ENCODE measurements around the gene GPR161.

Gene GPR161

DNA sequence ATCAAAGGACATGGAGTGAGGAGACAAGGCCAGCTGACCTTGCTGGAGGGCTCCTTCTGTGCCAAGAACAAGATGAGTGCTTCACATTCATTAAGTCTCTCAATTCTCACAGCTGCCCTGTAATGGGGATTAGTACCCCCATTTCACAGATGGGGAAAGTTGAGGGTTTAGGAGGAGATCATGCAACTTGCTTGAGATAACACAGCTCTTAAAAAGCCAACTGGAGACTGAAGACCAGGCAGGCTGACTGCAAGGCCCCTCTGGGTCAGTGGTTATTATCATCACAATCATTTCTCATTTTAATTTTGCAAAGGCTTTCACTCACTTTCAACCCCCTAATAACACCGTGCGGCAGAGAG lies 46.8 kb downstream of the GPR161 start:
- H3K4me3 ChIP-seq (ENCODE audit: control insufficient read depth, low read depth, low read length): no peak overlapping the region
- TF ChIP-seq CTCF (conservative IDR thresholded peaks at IDR 0.05; ENCODE audit: control insufficient read depth, insufficient read depth, low read depth, low read length): no peak

DNA sequence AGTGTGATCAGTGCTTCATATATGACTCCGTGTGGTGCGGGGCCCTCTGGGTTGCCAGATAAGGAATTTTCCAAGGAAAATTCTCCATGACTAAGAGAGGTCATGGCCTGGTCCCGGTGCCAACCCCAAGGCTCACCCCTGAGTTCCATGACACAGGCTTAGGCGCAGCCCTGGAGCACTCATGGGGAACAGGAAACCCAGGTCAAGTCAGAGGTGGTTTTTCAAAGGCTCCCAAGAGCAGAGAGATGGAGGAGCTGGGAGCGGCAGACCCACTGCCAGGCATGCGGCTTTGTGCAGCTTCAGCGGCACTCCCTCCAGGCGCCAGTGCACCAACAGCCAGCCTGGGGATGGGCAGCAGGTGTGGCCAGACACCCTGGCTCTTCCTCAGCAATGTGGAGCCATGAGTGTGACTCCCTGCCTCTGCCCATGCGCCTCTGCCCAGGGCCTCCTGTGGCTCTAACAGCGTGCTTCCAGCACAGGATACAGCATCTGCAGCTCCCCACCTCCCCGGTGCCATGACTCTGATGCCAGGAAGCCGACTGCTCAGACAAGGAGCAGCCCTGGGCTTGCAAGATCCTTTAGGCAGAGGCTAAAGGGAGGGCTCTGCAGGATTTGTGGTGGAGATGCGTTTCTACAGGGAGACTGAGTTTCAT lies 47.3 kb downstream of the GPR161 start:
- no peak for TF ChIP-seq CTCF (conservative IDR thresholded peaks at IDR 0.05; ENCODE audit: control insufficient read depth, insufficient read depth, low read depth, low read length)
- no peak for DNase-seq (ENCODE audit: low read depth)
- no peak overlapping the region for H3K4me3 ChIP-seq (ENCODE audit: control insufficient read depth, low read depth, low read length)

More for the DNA sequence above, 46.8 kb downstream of the GPR161 start:
- DNase-seq (ENCODE audit: low read depth): no peak

DNA sequence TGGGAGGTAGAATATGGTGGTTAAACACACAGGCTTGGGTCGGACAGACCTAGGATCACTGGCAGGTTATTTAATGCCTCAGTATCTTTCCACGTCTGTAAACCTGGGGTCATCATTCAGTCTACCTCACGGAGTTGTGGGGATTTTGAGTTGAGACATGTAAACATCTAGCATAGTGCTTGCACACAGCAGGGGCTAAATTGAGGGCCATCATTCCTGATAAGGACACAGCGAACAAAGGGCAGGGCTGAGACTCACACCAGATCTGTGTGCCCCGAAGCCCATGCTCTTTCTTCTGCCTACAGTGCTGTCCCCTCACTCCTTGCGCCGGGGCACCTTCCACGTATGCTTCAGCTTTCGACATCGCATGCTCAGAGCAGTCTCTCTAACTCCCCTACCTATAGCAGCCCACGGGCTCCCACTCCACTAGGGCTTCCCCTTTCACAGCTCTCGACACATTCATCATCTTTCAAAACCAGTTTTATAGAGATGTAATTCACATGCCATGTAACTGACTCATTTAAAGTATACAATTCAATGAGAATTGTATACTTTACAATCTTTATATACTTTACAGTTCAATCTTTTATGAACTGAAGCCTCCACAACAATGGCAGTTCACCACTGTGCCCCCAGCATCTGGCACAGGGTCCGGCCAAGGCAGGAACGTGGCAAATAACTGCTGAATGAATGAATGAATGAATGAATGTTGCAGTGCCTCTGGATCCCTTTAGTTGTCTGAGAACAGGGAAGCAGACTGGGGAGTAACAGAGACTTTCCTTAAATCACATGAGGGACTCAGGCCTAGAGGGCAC lies 48.0 kb downstream of the GPR161 start:
- no peak overlapping the region for H3K4me3 ChIP-seq (ENCODE audit: control insufficient read depth, low read depth, low read length)
- TF ChIP-seq CTCF (conservative IDR thresholded peaks at IDR 0.05; ENCODE audit: control insufficient read depth, insufficient read depth, low read depth, low read length): no peak

DNA sequence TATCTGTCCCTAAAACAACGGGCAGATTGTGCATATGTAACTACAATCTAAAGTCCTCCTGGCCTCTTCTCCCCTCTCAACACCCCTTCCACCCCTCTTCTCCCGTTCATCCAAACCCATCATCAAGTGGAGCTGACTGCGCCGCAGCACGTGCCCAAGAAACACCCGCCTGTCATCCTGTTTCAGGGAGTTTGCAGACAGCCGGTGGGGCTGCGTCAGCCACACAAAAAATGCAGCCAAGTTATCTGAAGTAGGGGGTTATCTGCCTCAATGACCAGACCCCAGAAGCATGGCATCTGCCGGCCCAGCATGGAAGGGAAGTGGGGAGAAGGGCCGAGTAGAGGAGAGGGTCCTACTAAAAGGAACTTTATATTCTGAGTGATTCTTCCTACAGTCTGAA lies 49.0 kb downstream of the GPR161 start:
- no peak for TF ChIP-seq CTCF (conservative IDR thresholded peaks at IDR 0.05; ENCODE audit: control insufficient read depth, insufficient read depth, low read depth, low read length)
- H3K4me3 ChIP-seq (ENCODE audit: control insufficient read depth, low read depth, low read length): no peak overlapping the region

More for the DNA sequence above, 48.0 kb downstream of the GPR161 start:
- DNase-seq (ENCODE audit: low read depth): no peak

DNA sequence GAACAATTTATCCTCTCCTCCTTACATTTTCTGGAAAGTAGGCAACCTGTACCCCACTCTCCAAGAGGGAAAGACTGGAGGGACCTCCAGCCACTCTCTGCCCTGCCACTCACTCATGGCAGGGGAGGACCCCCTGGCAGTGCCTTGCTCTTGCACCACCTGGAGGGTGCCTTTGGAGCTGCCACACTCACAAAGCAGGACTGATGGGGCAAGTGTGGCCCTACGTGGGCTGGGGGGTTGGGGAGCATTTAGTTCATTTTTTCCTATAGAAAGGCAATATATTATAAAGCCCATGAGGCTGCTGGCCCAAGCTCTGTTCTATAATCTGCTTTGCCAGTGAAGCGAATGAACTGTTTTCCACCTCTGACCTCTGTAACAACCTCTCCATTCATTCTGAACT lies 50.3 kb downstream of the GPR161 start:
- DNase-seq (ENCODE audit: low read depth): no peak
- no peak for TF ChIP-seq CTCF (conservative IDR thresholded peaks at IDR 0.05; ENCODE audit: control insufficient read depth, insufficient read depth, low read depth, low read length)

More for the DNA sequence above, 49.0 kb downstream of the GPR161 start:
- DNase-seq (ENCODE audit: low read depth): no peak

GRCh38 chr1:168085401-168085872 lies 51.3 kb downstream of the GPR161 start:
- TF ChIP-seq CTCF (conservative IDR thresholded peaks at IDR 0.05; ENCODE audit: control insufficient read depth, insufficient read depth, low read depth, low read length): no peak
- DNase-seq (ENCODE audit: low read depth): no peak
- H3K4me3 ChIP-seq (ENCODE audit: control insufficient read depth, low read depth, low read length): no peak overlapping the region

More for the DNA sequence above, 50.3 kb downstream of the GPR161 start:
- H3K4me3 ChIP-seq (ENCODE audit: control insufficient read depth, low read depth, low read length): no peak overlapping the region

Measured in fibroblast of mammary gland (primary cell).